H1 (cell line): ENCODE measurements around the gene A4GALT. TPM values are rescaled to one million over a fixed set of nuclear protein-coding genes. Genes with fewer than 3 reads are reported as not detected.

ENCODE experiments used
- ATF3 ChIP-seq: IDR thresholded peaks from 2 replicates; pipeline ENCODE4 v1.6.1; 2011; ENCODE audit warnings: low read depth, mild to moderate bottlenecking, low read length; ENCODE audit not compliant: insufficient read depth
- BCL11A ChIP-seq, 2 experiments: IDR thresholded peaks; one replicate each; pipeline ENCODE4 v1.6.1; 2011; ENCODE audit warnings: low read depth in 2 of 2, low read length in 2 of 2, mild to moderate bottlenecking in 2 of 2
- KDM1A ChIP-seq: fragments of 200-600, 300-600 bp; sonication (generic); IDR thresholded peaks from 2 replicates; pipeline ENCODE4 v1.7.1; 2016; ENCODE audit warnings: mild to moderate bottlenecking, low read length, borderline replicate concordance
- POLR2AphosphoS5 ChIP-seq: IDR thresholded peaks from 2 replicates; pipeline ENCODE4 v1.6.1; 2011; ENCODE audit warnings: low read depth, low read length
- POU5F1 ChIP-seq: IDR thresholded peaks from 2 replicates; pipeline ENCODE4 v1.6.1; 2011; ENCODE audit warnings: low read depth, mild to moderate bottlenecking, low read length, moderate library complexity
- RBBP5 ChIP-seq: IDR thresholded peaks from 2 replicates; pipeline ENCODE4 v1.7.1; 2012; ENCODE audit warnings: low read depth, mild to moderate bottlenecking, inconsistent platforms, low read length, moderate library complexity, borderline replicate concordance
- RNF2 ChIP-seq: fragments of 200-900, 300-1000 bp; sonication (generic); IDR thresholded peaks from 2 replicates; pipeline ENCODE4 v1.7.1; 2016; ENCODE audit warnings: borderline replicate concordance, low read depth, mild to moderate bottlenecking, antibody characterized with exemption, low read length; ENCODE audit not compliant: poor library complexity, severe bottlenecking; ENCODE audit errors: missing control alignments
- TCF12 ChIP-seq: IDR thresholded peaks from 2 replicates; pipeline ENCODE4 v1.6.1; 2011; ENCODE audit warnings: low read depth, mild to moderate bottlenecking, low read length
- TEAD4 ChIP-seq: IDR thresholded peaks from 2 replicates; pipeline ENCODE4 v1.6.1; 2012; ENCODE audit warnings: low read depth, low read length, inconsistent platforms, mixed read lengths
- polyA plus RNA-seq, 7 experiments: library from polyadenylated mRNA; depleted of rRNA in 3 of 7; stranded (reverse) in 5 of 7; unstranded in 2 of 7; fragments of >200 nt in 5 of 7; fragments of 200-250 nt in 2 of 7; gene quantifications; 1 replicate in 5 of 7; 2 replicates in 1 of 7; 4 replicates in 1 of 7; pipeline versions ENCODE4 v1.2.1 to v1.2.3, GENCODE V29; 2011 to 2013; ENCODE audit warnings: missing spikeins in 2 of 7, mixed read lengths in 2 of 7
- total RNA-seq: library from RNA; stranded (reverse); fragmentation: NEBNext Ultra II Directional; extraction: Animal tissue kit (Norgen Biotek cat#: 25700); gene quantifications from 2 replicates; pipeline ENCODE4 v1.2.1, GENCODE V29; 2021

A4GALT gene
- total and polyA plus RNA-seq, 2 of the 8 experiments (the other 6 are each of a cell fraction or from before 2014, with no cell fraction given): 7.2 to 13.8 TPM

DNA sequence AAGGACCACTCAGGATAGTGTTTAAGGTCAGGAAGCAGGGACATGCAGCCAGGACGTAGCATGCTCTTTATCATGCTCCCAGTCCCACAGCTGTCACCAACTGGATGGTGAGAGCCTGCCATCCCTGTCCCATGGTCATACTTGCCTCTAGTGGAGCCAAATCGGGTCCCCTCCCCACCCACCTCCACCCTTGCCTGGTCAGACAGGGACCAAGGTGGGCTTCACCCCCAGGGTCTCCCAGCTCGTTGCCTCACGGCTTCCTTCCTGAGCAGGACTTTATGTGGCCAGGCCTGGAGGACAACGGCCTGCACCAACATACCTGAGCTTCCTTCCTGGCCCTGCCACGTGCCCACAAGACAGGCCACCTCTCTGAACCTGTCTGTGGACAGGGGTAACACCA, 19.8 kb downstream of the A4GALT start (continued):
- TF ChIP-seq RNF2: no peak
- no peak for TF ChIP-seq KDM1A
- TF ChIP-seq ATF3: no peak
- no peak for TF ChIP-seq TEAD4
- TF ChIP-seq RBBP5: no peak
- TF ChIP-seq POU5F1: no peak
- TF ChIP-seq POLR2AphosphoS5: no peak
- TF ChIP-seq BCL11A (IDR thresholded peaks at IDR 0.05; ENCODE audit: low read depth in 2 of 2, low read length in 2 of 2): no peak
- TF ChIP-seq TCF12: no peak
